ENCODE results near the gene CACNA1C.

DNA sequence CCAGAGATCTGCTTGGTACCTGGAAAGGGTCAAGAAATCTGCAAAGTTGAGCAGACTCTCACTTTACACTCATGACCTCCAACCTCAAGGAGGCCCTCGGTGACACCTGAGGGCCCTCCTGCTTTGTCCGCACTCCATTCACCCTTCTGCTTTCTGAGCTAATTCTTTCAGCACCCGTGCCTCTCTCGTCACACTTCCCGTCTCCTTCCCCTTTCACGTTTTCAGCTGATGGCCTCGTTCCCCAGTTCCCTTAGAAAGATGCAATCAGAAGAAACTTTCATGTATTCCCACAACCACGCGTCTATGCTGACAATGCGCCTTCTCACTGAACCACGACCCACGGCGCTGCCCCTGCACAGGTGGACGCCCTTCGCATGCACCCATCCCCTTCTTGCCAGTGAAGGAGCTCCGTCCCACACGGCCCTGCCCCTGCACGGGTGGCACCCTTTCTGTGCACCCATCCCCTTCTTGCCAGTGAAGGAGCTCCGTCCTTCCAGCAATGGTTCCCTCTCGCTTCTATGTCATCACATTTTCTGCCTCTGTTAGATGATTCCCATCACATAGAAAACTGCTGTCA, 401.9 kb downstream of the CACNA1C start:
- TF ChIP-seq, protein P1, sequence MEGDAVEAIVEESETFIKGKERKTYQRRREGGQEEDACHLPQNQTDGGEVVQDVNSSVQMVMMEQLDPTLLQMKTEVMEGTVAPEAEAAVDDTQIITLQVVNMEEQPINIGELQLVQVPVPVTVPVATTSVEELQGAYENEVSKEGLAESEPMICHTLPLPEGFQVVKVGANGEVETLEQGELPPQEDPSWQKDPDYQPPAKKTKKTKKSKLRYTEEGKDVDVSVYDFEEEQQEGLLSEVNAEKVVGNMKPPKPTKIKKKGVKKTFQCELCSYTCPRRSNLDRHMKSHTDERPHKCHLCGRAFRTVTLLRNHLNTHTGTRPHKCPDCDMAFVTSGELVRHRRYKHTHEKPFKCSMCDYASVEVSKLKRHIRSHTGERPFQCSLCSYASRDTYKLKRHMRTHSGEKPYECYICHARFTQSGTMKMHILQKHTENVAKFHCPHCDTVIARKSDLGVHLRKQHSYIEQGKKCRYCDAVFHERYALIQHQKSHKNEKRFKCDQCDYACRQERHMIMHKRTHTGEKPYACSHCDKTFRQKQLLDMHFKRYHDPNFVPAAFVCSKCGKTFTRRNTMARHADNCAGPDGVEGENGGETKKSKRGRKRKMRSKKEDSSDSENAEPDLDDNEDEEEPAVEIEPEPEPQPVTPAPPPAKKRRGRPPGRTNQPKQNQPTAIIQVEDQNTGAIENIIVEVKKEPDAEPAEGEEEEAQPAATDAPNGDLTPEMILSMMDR (IDR thresholded peaks at IDR 0.05) = no peak
- TF ChIP-seq EZH2 (IDR thresholded peaks at IDR 0.05; ENCODE audit: borderline replicate concordance, insufficient read depth, low read depth, low read length, poor library complexity, severe bottlenecking) = no peak

All from B cell (primary cell).